NCI-H187 (cell line): Measurements from ENCODE around the gene YBX3.

ENCODE experiments used
- DNase-seq, 2 experiments: peaks; one replicate each; lab custom pipeline; 2025; lab: John Stamatoyannopoulos, UW

The YBX3 gene

GRCh38 chr12:10721651-10722501 is 1.2 kb downstream of the YBX3 start:
- no peak for DNase-seq

GRCh38 chr12:10720974-10721650 is 2.0 kb downstream of the YBX3 start:
- no peak for DNase-seq

- DNase-seq, result no peak
Measured at GRCh38 chr12:10719482-10719881, 3.6 kb downstream of the YBX3 start.

GRCh38 chr12:10718279-10718821 is 4.8 kb downstream of the YBX3 start:
- no peak for DNase-seq

GRCh38 chr12:10717410-10717809 is 5.7 kb downstream of the YBX3 start:
- no peak for DNase-seq

- DNase-seq, result no peak
Measured at GRCh38 chr12:10716704-10717315, 6.3 kb downstream of the YBX3 start.

- no peak for DNase-seq
Measured at GRCh38 chr12:10716277-10716676, 6.8 kb downstream of the YBX3 start.

GRCh38 chr12:10715491-10715890 is 7.6 kb downstream of the YBX3 start:
- DNase-seq, result no peak

- DNase-seq, result no peak
Measured at GRCh38 chr12:10709808-10710207, 13.3 kb downstream of the YBX3 start.

- DNase-seq, result no peak
Measured at GRCh38 chr12:10708862-10709261, 14.3 kb downstream of the YBX3 start.

- no peak for DNase-seq
Measured at GRCh38 chr12:10705655-10706054, 17.5 kb downstream of the YBX3 start.

GRCh38 chr12:10701843-10702242 is 21.3 kb downstream of the YBX3 start:
- DNase-seq, result peak in 1 of 2 experiments; percentile 6

- no peak for DNase-seq
Measured at GRCh38 chr12:10701131-10701681, 21.9 kb downstream of the YBX3 start.

- no peak for DNase-seq
Measured at GRCh38 chr12:10700581-10700980, 22.5 kb downstream of the YBX3 start.

GRCh38 chr12:10697862-10698261 is 25.3 kb downstream of the YBX3 start:
- DNase-seq, result no peak

- no peak for DNase-seq
Measured at GRCh38 chr12:10697156-10697555, 26.0 kb downstream of the YBX3 start.

- no peak for DNase-seq
Measured at GRCh38 chr12:10690906-10691305, 32.2 kb downstream of the YBX3 start.

- no peak for DNase-seq
Measured at GRCh38 chr12:10689146-10689545, 34.0 kb downstream of the YBX3 start.

GRCh38 chr12:10688042-10688441 is 35.1 kb downstream of the YBX3 start:
- no peak for DNase-seq

GRCh38 chr12:10673659-10674384 is 49.3 kb downstream of the YBX3 start, which contains the start of gene STYK1:
STYK1 (minus strand) TSS chr12:10674052; CDS start chr12:10634618, 39,434 bp downstream.
- peak; percentile 59 to 67 for DNase-seq

GRCh38 chr12:10672231-10672868 is 50.8 kb downstream of the YBX3 start:
- DNase-seq, result no peak
